Sigmoid colon (tissue), 4 donors: ENCODE data around the gene MTG2.

Experiments used
- CTCF ChIP-seq, 4 experiments: fragments of 450-650 bp in 3 of 4; fragments of 200-600 bp in 1 of 4; IDR thresholded peaks; one replicate each; pipeline ENCODE4 v1.5.1; 2016 to 2019; ENCODE audit warnings: antibody characterized with exemption in 4 of 4, mild to moderate bottlenecking in 3 of 4, moderate library complexity in 2 of 4
- EP300 ChIP-seq, 4 donors: sonication (generic); formaldehyde crosslinking; IDR thresholded peaks; one replicate each; pipeline ENCODE4 v1.6.1; 2017; ENCODE audit warnings: antibody characterized with exemption in 4 of 4
- POLR2A ChIP-seq, 2 donors: fragments of 450-650 bp; IDR thresholded peaks; one replicate each; pipeline ENCODE4 v1.6.1; 2016; ENCODE audit warnings: antibody characterized with exemption in 2 of 2, mild to moderate bottlenecking in 2 of 2, moderate library complexity in 2 of 2

GRCh38 chr20:62227591-62227976, 44.8 kb downstream of the MTG2 start:
- TF ChIP-seq CTCF (IDR thresholded peaks at IDR 0.05) (no peak), EP300 (IDR thresholded peaks at IDR 0.05) (no peak), POLR2A (IDR thresholded peaks at IDR 0.05) (no peak)
